Measurements from ENCODE around the gene JAML.

DNA sequence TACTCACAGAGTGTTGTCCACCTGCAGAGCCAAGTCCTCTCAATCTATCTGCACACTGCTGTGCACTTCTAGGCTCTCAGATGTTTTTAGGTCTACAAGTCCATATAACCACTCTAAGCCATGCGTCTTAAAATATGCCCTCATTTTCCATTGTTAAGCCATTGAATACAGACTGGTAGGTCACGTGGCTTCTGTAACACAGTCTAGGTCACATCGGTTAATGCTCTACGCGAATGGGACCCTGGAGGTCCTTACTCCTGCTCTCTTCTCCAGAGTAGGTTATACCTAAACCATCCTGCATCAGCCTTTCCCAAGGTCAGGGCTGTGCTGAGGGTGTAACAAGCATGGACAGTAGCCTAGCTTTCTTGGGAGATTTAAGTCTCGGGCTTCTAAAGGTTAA, 819 bp downstream of the JAML start:
- no peak for TF ChIP-seq EP300 (IDR thresholded peaks at IDR 0.05; ENCODE audit: low read depth)
- TF ChIP-seq, protein P1, sequence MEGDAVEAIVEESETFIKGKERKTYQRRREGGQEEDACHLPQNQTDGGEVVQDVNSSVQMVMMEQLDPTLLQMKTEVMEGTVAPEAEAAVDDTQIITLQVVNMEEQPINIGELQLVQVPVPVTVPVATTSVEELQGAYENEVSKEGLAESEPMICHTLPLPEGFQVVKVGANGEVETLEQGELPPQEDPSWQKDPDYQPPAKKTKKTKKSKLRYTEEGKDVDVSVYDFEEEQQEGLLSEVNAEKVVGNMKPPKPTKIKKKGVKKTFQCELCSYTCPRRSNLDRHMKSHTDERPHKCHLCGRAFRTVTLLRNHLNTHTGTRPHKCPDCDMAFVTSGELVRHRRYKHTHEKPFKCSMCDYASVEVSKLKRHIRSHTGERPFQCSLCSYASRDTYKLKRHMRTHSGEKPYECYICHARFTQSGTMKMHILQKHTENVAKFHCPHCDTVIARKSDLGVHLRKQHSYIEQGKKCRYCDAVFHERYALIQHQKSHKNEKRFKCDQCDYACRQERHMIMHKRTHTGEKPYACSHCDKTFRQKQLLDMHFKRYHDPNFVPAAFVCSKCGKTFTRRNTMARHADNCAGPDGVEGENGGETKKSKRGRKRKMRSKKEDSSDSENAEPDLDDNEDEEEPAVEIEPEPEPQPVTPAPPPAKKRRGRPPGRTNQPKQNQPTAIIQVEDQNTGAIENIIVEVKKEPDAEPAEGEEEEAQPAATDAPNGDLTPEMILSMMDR (IDR thresholded peaks at IDR 0.05) = no peak
- TF ChIP-seq POLR2AphosphoS5 (IDR thresholded peaks at IDR 0.05) = peak in 1 of 3 donors; percentile 15
